B cell (primary cell): ENCODE measurements around the gene CTCFL. TPM values are rescaled to one million over a fixed set of nuclear protein-coding genes. Genes with fewer than 3 reads are reported as not detected.

Experiments used
- ATAC-seq: fragments of 200-7000 bp; cut with Tn5 transposase; one replicate; pipeline ENCODE4 v1.10.0; 2021; ENCODE audit warnings: low read depth, mild to moderate bottlenecking, moderate number of reproducible peaks, moderate library complexity
- CTCF ChIA-PET: fragments of 350-600 bp; sonication (Branson Sonifier 250); formaldehyde crosslinking; loops from one replicate; lab custom pipeline; 2021; ENCODE audit warnings: antibody characterized with exemption, inconsistent platforms; lab: Charles Lee
- POLR2A ChIA-PET: fragments of 350-600 bp; sonication (Branson Sonifier 250); formaldehyde crosslinking; loops from one replicate; lab custom pipeline; 2021; ENCODE audit warnings: antibody characterized with exemption; lab: Charles Lee
- DNase-seq: peaks from one replicate; pipeline ENCODE4 v3.0.0; 2013
- H2AFZ ChIP-seq: 2 replicates; pipeline ENCODE4 v1.6.1; 2012; ENCODE audit warnings: mild to moderate bottlenecking, low read depth, low read length; ENCODE audit not compliant: insufficient read depth, poor library complexity, severe bottlenecking
- H3K27ac ChIP-seq, 2 donors: 1 replicate in 1 of 2; 2 replicates in 1 of 2; pipeline ENCODE4 v1.5.1; 2012 to 2013; ENCODE audit warnings: low read length in 2 of 2, mild to moderate bottlenecking in 2 of 2, moderate library complexity in 1 of 2
- H3K27me3 ChIP-seq, 4 experiments: fragments of 200-600 bp in 1 of 4; sonication (generic) in 1 of 4; replicated peaks in 1 of 4; 1 replicate in 2 of 4; 2 replicates in 2 of 4; pipeline versions ENCODE4 v1.6.1 to v1.7.0; 2013 to 2016; ENCODE audit warnings: low read length in 3 of 4, mild to moderate bottlenecking in 2 of 4, mixed read lengths in 1 of 4, moderate library complexity in 1 of 4; ENCODE audit not compliant: insufficient read depth in 4 of 4, control insufficient read depth in 3 of 4; ENCODE audit errors: control extremely low read depth in 1 of 4
- H3K36me3 ChIP-seq, 2 experiments: replicated peaks in 1 of 2; 1 replicate in 1 of 2; 2 replicates in 1 of 2; pipeline versions ENCODE4 v1.6.1 to v1.7.1; 2013; ENCODE audit warnings: low read length in 1 of 2; ENCODE audit not compliant: insufficient read depth in 2 of 2, control insufficient read depth in 1 of 2; ENCODE audit errors: control extremely low read depth in 1 of 2, extremely low read depth in 1 of 2
- H3K4me1 ChIP-seq, 2 donors: fragments of 200-600 bp in 1 of 2; sonication (generic) in 1 of 2; 1 replicate in 1 of 2; 2 replicates in 1 of 2; pipeline versions ENCODE4 v1.5.1 to v1.6.1; 2013 to 2017; ENCODE audit warnings: low read length in 2 of 2; ENCODE audit not compliant: control insufficient read depth in 2 of 2, insufficient read depth in 2 of 2
- H3K4me2 ChIP-seq: replicated peaks from 2 replicates; pipeline ENCODE3; 2012; ENCODE audit warnings: mild to moderate bottlenecking, low read depth, low read length; ENCODE audit not compliant: poor library complexity, severe bottlenecking
- H3K4me3 ChIP-seq, 5 experiments: fragments of 200-600 bp in 1 of 5; sonication (generic) in 1 of 5; 1 replicate in 3 of 5; 2 replicates in 2 of 5; pipeline versions ENCODE4 v1.5.1 to v1.7.0; 2011 to 2016; ENCODE audit warnings: low read length in 4 of 5, mild to moderate bottlenecking in 4 of 5, low read depth in 2 of 5, control low read depth in 1 of 5, moderate library complexity in 1 of 5; ENCODE audit not compliant: insufficient read depth in 1 of 5; ENCODE audit errors: control extremely low read depth in 1 of 5, extremely low read depth in 1 of 5
- H3K79me2 ChIP-seq: fragments of 200-600 bp; sonication (generic); one replicate; pipeline ENCODE4 v1.6.0; 2016; ENCODE audit warnings: low read length; ENCODE audit not compliant: control insufficient read depth, insufficient read depth
- H3K9ac ChIP-seq: fragments of 200-600 bp; sonication (generic); 2 replicates; pipeline ENCODE4 v1.6.1; 2017; ENCODE audit warnings: mild to moderate bottlenecking, low read length, moderate library complexity
- H3K9me3 ChIP-seq, 3 donors: one replicate each; pipeline versions ENCODE4 v1.6.1 to v1.7.1; 2013; ENCODE audit warnings: low read length in 2 of 3; ENCODE audit not compliant: control insufficient read depth in 2 of 3, insufficient read depth in 1 of 3; ENCODE audit errors: control extremely low read depth in 1 of 3
- H4K20me1 ChIP-seq: 2 replicates; pipeline ENCODE4 v1.6.0; 2012; ENCODE audit warnings: mild to moderate bottlenecking, low read length; ENCODE audit not compliant: insufficient read depth, control insufficient read depth, poor library complexity, severe bottlenecking
- H3K27ac Mint-ChIP-seq: one replicate; pipeline ENCODE4 v1.8.0; 2021; ENCODE audit warnings: mixed read lengths
- H3K27me3 Mint-ChIP-seq: one replicate; pipeline ENCODE4 v1.8.0; 2021; ENCODE audit warnings: mixed read lengths
- H3K4me1 Mint-ChIP-seq: one replicate; pipeline ENCODE4 v1.8.0; 2021; ENCODE audit warnings: mixed read lengths
- H3K4me3 Mint-ChIP-seq: one replicate; pipeline ENCODE4 v1.8.0; 2021; ENCODE audit warnings: mixed read lengths
- H3K9me3 Mint-ChIP-seq: one replicate; pipeline ENCODE4 v1.8.0; 2022; ENCODE audit warnings: mixed read lengths; ENCODE audit not compliant: insufficient read depth
- CTCF ChIP-seq: fragments of 200-600 bp; IDR thresholded peaks from one replicate; pipeline ENCODE4 v1.8.0; 2022; ENCODE audit warnings: antibody characterized with exemption, mild to moderate bottlenecking
- EZH2 ChIP-seq: IDR thresholded peaks from 2 replicates; pipeline ENCODE4 v1.6.1; 2012; ENCODE audit warnings: borderline replicate concordance, low read depth, mild to moderate bottlenecking, moderate library complexity, low read length; ENCODE audit not compliant: insufficient read depth, poor library complexity, severe bottlenecking
- WGBS: methylation state at CpG from one replicate; pipeline ENCODE4 v1.1.5; 2013; ENCODE audit warnings: missing lambda C conversion rate; ENCODE audit not compliant: insufficient coverage; 5-methylcytosine and 5-hydroxymethylcytosine counted together
- intact Hi-C: fragments of 100-400 bp; cut with micrococcal nuclease; formaldehyde crosslinking; loops from one replicate; pipeline ENCODE4 v1.10.0; 2022
- polyA plus RNA-seq: library from polyadenylated mRNA; depleted of rRNA; stranded (reverse); fragments of >200 nt; gene quantifications from 2 replicates; pipeline ENCODE4 v1.2.3, GENCODE V29; 2012
- total RNA-seq, 2 donors: library from RNA; stranded (reverse); fragments of 120-200 nt in 1 of 2; gene quantifications; 1 replicate in 1 of 2; 2 replicates in 1 of 2; pipeline versions ENCODE4 v1.2.3 to v1.2.4, GENCODE V29; 2013 to 2022

The CTCFL gene
- total and polyA plus RNA-seq, 2 donors (not counting 1 experiment from before 2014, with no cell fraction given), result not detected

- Histone ChIP-seq H3K4me2 (no peak overlapping the region), H4K20me1 (no peaks in the 10 kb centered on the region), H3K27me3 (peaks cover 0 to 10% (median 3%) of the 10 kb centered on the region in 4 experiments), H3K79me2 (no peaks in the 10 kb centered on the region), H3K27ac (no peak overlapping the region), H3K4me3 (no peak overlapping the region), H3K36me3 (no peaks in the 10 kb centered on the region), H3K9ac (no peak overlapping the region), H3K4me1 (no peaks in the 10 kb centered on the region), H2AFZ (no peak overlapping the region), H3K9me3 (peaks cover 0 to 6% (median 4%) of the 10 kb centered on the region in 3 donors)
- DNase-seq (no peak), ATAC-seq (no peak)
- Mint-ChIP-seq H3K4me3 (no peak overlapping the region), H3K27ac (no peak overlapping the region), H3K4me1 (no peaks in the 10 kb centered on the region), H3K9me3 (no peaks in the 10 kb centered on the region), H3K27me3 (peaks cover 57% of the 10 kb centered on the region)
- intact Hi-C loops, result no loop called here
- ChIA-PET CTCF (no interaction called here), POLR2A (no interaction called here)
- TF ChIP-seq EZH2, result no peak
- no CpG with 5 or more reads among the region's 3 CpGs for WGBS
Measured at GRCh38 chr20:57536120-57536708, 11.3 kb upstream of the CTCFL start.

GRCh38 chr20:57535297-57535696 is 10.4 kb upstream of the CTCFL start:
- H3K27ac Mint-ChIP-seq, result no peak overlapping the region
- Histone ChIP-seq H3K36me3 (no peaks in the 10 kb centered on the region), H4K20me1 (no peaks in the 10 kb centered on the region), H3K4me3 (no peak overlapping the region), H3K9me3 (peaks cover 0 to 6% (median 4%) of the 10 kb centered on the region in 3 donors), H3K4me2 (no peak overlapping the region), H3K4me1 (no peaks in the 10 kb centered on the region), H3K9ac (no peak overlapping the region), H2AFZ (no peak overlapping the region), H3K79me2 (no peaks in the 10 kb centered on the region), H3K27me3 (peaks cover 0 to 10% (median 3%) of the 10 kb centered on the region in 4 experiments), H3K27ac (no peak overlapping the region)
- no peaks in the 10 kb centered on the region for H3K9me3 Mint-ChIP-seq
- TF ChIP-seq EZH2 (no peak), CTCF (no peak)
- H3K4me3 Mint-ChIP-seq, result no peak overlapping the region
- ChIA-PET POLR2A (no interaction called here), CTCF (no interaction called here)
- 69% methylated on average over 3 of the region's 5 CpGs for WGBS
- H3K4me1 Mint-ChIP-seq, result no peaks in the 10 kb centered on the region
- DNase-seq, result no peak
- intact Hi-C loops, result no loop called here
- H3K27me3 Mint-ChIP-seq, result peaks cover 51% of the 10 kb centered on the region
- ATAC-seq, result no peak
